Activated T-cell treated with anti-CD3 and anti-CD28 coated beads, Interleukin-2, amount 50 U/mL, for 4 hours (primary cell): ENCODE data around the gene NDUFA3. TPM values are rescaled to one million over a fixed set of nuclear protein-coding genes. Genes with fewer than 3 reads are reported as not detected.

Experiments used
- ATAC-seq, 2 donors: fragments of 200-7000 bp; cut with Tn5 transposase; one replicate each; pipeline ENCODE4 v1.10.0; 2021
- DNase-seq: peaks from one replicate; pipeline ENCODE4 v3.0.0-alpha.2; 2020
- H3K27me3 Mint-ChIP-seq: one replicate; pipeline ENCODE4 v1.8.0; 2021; ENCODE audit warnings: low read depth, mixed read lengths
- H3K36me3 Mint-ChIP-seq: one replicate; pipeline ENCODE4 v1.8.0; 2022; ENCODE audit warnings: mixed read lengths; ENCODE audit not compliant: insufficient read depth
- H3K4me1 Mint-ChIP-seq: one replicate; pipeline ENCODE4 v1.8.0; 2021; ENCODE audit warnings: low read depth, mixed read lengths
- H3K4me3 Mint-ChIP-seq: one replicate; pipeline ENCODE4 v1.8.0; 2021; ENCODE audit warnings: mild to moderate bottlenecking, moderate library complexity, mixed read lengths
- H3K9me3 Mint-ChIP-seq: one replicate; pipeline ENCODE4 v1.8.0; 2021; ENCODE audit warnings: mixed read lengths
- total RNA-seq, 3 donors: library from RNA; stranded (reverse); gene quantifications; one replicate each; pipeline ENCODE4 v1.2.1, GENCODE V29; 2021

The NDUFA3 gene
- total RNA-seq, 3 donors from 2014 or later = 118 to 170 (median 140) TPM

DNA sequence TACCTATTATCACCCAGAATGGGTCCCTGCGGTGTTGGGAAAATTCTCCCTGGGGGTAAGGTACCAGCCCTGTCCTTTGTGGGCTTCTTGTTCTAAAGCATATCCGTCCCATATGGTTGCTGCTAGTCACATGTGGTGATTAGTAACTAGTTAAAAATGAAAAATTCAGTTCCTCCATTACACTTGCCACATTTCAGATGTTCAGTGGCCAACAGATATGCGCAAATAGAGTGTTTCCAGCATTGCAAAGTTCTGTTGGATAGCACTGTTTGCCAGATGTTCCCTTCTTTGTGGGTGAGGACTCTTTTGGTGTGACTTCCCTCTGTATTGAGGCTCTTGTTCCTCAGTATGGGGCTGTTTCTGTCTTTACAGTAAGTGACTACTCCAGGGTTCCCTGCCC is 38.7 kb downstream of the NDUFA3 start:
- H3K4me1 Mint-ChIP-seq = peaks cover 37% of the 10 kb centered on the region
- ATAC-seq (no peak), DNase-seq (no peak)
- H3K36me3 Mint-ChIP-seq = peaks cover 31% of the 10 kb centered on the region
- H3K9me3 Mint-ChIP-seq = no peaks in the 10 kb centered on the region
- no peaks in the 10 kb centered on the region for H3K27me3 Mint-ChIP-seq
- no peak overlapping the region for H3K4me3 Mint-ChIP-seq

GRCh38 chr19:54142166-54142780 is 39.6 kb downstream of the NDUFA3 start:
- Mint-ChIP-seq H3K36me3 (peaks cover 39% of the 10 kb centered on the region), H3K4me3 (no peak overlapping the region), H3K9me3 (no peaks in the 10 kb centered on the region), H3K4me1 (peaks cover 31% of the 10 kb centered on the region), H3K27me3 (no peaks in the 10 kb centered on the region)
- DNase-seq = no peak
- ATAC-seq = no peak

GRCh38 chr19:54145541-54146158 is 43.0 kb downstream of the NDUFA3 start:
- Mint-ChIP-seq H3K4me3 (no peak overlapping the region), H3K4me1 (peaks cover 11% of the 10 kb centered on the region), H3K9me3 (no peaks in the 10 kb centered on the region), H3K27me3 (no peaks in the 10 kb centered on the region), H3K36me3 (peaks cover 51% of the 10 kb centered on the region)
- ATAC-seq (no peak), DNase-seq (no peak)

GRCh38 chr19:54147676-54148075 is 45.0 kb downstream of the NDUFA3 start:
- no peaks in the 10 kb centered on the region for H3K4me1 Mint-ChIP-seq
- DNase-seq (no peak), ATAC-seq (no peak)
- H3K27me3 Mint-ChIP-seq = no peaks in the 10 kb centered on the region
- no peak overlapping the region for H3K4me3 Mint-ChIP-seq
- no peaks in the 10 kb centered on the region for H3K9me3 Mint-ChIP-seq
- H3K36me3 Mint-ChIP-seq = peaks cover 50% of the 10 kb centered on the region

DNA sequence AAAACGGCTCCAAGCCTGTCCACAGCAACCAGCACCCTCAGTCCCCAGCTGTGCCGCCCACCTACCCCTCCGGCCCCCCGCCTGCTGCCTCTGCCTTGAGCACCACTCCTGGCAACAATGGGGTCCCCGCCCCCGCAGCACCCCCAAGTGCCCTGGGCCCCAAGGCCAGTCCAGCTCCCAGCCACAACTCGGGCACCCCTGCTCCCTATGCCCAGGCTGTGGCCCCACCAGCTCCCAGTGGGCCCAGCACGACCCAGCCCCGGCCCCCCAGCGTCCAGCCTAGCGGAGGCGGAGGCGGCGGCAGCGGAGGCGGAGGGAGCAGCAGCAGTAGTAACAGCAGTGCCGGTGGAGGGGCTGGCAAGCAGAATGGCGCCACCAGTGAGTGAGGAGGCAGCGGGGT is 45.5 kb downstream of the NDUFA3 start:
- no peaks in the 10 kb centered on the region for H3K4me1 Mint-ChIP-seq
- H3K36me3 Mint-ChIP-seq = peaks cover 47% of the 10 kb centered on the region
- H3K27me3 Mint-ChIP-seq = no peaks in the 10 kb centered on the region
- DNase-seq = no peak
- no peaks in the 10 kb centered on the region for H3K9me3 Mint-ChIP-seq
- no peak for ATAC-seq
- H3K4me3 Mint-ChIP-seq = no peak overlapping the region

DNA sequence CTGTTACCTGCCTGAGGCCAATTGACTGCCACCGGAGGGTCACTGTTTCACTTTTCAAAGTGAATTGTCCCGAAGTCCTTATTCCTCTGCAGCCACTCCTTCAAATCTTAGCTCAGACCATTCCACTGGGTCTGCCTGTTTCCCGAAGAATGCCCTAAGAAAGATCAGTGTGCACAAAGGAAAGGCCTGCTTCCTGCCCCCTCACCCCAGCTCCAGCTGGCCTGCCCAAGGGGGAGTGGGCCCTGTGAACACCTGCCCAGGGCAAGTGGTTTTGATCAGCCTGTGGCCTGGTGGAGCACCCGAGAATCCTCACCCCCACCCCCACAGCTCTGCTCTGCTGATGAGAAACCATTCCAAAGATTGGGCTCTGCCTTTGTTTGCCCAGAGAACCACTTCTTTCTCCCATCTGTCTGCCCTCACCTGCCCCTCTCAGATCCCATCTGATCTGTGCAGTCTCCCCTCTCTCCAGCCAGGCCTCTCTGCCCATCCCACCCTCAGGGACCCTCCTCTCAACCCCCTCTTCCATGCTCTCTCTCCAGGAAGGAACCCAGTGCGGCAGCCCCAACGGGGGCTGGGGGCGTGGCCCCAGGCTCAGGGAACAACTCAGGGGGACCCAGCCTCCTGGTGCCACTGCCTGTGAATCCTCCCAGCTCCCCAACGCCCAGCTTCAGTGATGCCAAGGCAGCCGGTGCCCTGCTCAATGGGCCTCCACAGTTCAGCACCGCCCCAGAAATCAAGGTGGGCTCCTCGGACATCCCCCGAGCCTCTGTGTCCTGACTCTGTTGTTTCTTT is 46.6 kb downstream of the NDUFA3 start:
- Mint-ChIP-seq H3K36me3 (peaks cover 40% of the 10 kb centered on the region), H3K4me1 (peaks cover 10% of the 10 kb centered on the region), H3K4me3 (no peak overlapping the region), H3K9me3 (no peaks in the 10 kb centered on the region), H3K27me3 (no peaks in the 10 kb centered on the region)
- no peak for ATAC-seq
- no peak for DNase-seq

DNA sequence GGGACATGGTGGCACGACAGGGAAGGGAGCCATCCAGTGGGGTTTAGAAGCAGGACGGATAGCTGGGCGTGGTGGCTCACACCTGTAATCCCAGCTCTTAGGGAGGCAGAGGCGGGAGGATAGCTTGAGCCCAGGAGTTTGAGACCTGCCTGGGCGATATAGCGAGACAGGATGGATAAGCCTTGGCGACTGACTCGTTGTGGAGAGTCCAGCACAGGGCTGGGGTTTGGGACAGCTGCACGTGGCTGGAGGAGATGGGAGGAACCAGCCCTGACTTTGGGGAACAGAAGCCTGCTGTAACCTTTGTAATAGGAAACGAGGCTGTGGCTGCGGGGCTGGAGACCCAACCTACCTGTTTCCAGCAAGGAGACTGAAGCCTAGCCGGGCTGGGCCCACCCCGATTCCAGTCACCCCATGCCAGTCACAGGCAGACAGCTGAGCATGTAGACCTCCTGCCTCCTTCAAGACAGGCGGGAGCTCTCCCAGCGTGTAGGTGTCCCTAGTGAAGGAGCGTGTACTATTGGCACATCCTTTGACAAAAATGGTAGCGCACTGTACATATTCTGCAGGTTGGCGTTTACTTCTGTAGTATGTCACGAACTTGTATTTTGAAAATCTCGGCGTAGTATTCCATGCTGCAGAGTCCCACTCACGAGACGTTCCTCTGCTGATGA is 48.8 kb downstream of the NDUFA3 start:
- DNase-seq (no peak), ATAC-seq (no peak)
- Mint-ChIP-seq H3K9me3 (no peaks in the 10 kb centered on the region), H3K27me3 (no peaks in the 10 kb centered on the region), H3K36me3 (peaks cover 41% of the 10 kb centered on the region), H3K4me1 (peaks cover 24% of the 10 kb centered on the region), H3K4me3 (no peak overlapping the region)

GRCh38 chr19:54152267-54152666 is 49.6 kb downstream of the NDUFA3 start:
- Mint-ChIP-seq H3K9me3 (no peaks in the 10 kb centered on the region), H3K4me3 (no peak overlapping the region), H3K4me1 (peaks cover 28% of the 10 kb centered on the region), H3K27me3 (no peaks in the 10 kb centered on the region), H3K36me3 (peaks cover 39% of the 10 kb centered on the region)
- no peak for DNase-seq
- no peak for ATAC-seq

- ATAC-seq = no peak
- DNase-seq = no peak
- H3K27me3 Mint-ChIP-seq = no peaks in the 10 kb centered on the region
- peaks cover 29% of the 10 kb centered on the region for H3K4me1 Mint-ChIP-seq
- H3K9me3 Mint-ChIP-seq = no peaks in the 10 kb centered on the region
- H3K4me3 Mint-ChIP-seq = no peak overlapping the region
- peaks cover 37% of the 10 kb centered on the region for H3K36me3 Mint-ChIP-seq
These were observed 50.3 kb downstream of the NDUFA3 start for GRCh38 chr19:54152878-54153524.

DNA sequence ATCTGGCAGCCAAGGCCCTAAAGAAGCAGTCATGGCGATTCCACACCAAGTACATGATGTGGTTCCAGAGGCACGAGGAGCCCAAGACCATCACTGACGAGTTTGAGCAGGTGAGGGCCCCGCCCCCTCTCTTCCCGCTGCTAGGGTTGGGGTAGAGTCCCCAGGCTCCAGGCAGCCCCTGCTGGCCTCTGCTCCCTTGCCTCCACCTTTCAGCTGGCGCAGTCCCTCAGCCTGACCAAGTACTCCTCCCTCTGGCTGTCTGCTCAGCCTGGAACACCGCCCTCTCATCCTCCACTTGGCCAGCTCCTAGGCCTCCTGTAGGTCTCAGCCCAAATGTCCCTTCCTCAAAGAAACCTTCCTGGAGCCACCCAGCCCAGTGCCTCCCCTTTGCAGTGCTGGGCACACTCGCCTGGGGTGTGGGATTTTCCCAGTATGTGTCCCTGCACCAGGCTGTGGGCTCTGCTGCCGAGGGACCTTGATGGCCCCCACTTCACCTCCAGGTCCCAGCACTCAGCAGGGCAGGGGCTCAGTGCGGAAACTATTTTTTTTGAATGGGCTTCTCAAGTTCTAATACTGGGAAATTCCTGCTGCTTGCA is 51.2 kb downstream of the NDUFA3 start:
- no peak overlapping the region for H3K4me3 Mint-ChIP-seq
- no peaks in the 10 kb centered on the region for H3K9me3 Mint-ChIP-seq
- H3K27me3 Mint-ChIP-seq = no peaks in the 10 kb centered on the region

DNA sequence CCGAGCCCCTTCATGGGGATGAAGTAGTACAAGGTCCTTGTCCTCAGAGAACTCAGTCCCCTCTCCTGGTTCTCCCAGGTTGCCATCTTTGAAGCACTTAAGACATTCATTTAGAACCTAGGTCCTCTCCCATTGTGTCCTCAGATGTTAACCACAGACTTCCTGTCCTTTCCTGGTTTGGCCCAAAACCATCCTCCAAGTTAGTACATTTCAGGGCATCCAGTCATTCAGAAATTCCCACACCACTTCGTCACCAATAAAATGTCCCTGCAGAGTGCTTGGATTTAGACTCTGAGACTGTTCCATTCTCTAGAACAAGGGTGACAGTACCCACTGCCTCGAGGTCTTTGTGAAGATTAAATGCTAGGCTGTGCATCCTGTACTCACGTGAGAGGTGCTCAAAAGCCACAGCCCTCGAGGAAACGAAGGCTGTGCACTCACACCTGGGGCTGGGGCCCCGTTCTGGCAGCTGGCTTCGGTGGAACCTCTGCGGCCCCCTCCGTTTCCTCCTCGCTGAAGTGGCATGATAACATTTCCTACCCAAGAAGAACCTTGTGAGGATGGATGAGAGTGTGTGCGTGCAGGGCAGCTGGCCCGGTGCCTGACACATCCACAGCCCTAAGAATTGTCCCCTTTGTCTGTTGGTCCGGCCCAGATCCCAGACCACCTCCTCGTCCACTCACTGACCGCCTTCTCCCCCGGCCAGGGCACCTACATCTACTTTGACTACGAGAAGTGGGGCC is 52.1 kb downstream of the NDUFA3 start:
- Mint-ChIP-seq H3K4me1 (peaks cover 43% of the 10 kb centered on the region), H3K36me3 (peaks cover 32% of the 10 kb centered on the region), H3K4me3 (no peak overlapping the region), H3K9me3 (no peaks in the 10 kb centered on the region), H3K27me3 (no peaks in the 10 kb centered on the region)
- ATAC-seq (no peak), DNase-seq (no peak)

More for the DNA sequence above, 51.2 kb downstream of the NDUFA3 start:
- DNase-seq (no peak), ATAC-seq (no peak)
- peaks cover 39% of the 10 kb centered on the region for H3K36me3 Mint-ChIP-seq
- H3K4me1 Mint-ChIP-seq = peaks cover 37% of the 10 kb centered on the region

- H3K36me3 Mint-ChIP-seq = peaks cover 28% of the 10 kb centered on the region
- ATAC-seq (no peak), DNase-seq (no peak)
- H3K4me3 Mint-ChIP-seq = no peak overlapping the region
- H3K27me3 Mint-ChIP-seq = no peaks in the 10 kb centered on the region
- no peaks in the 10 kb centered on the region for H3K9me3 Mint-ChIP-seq
- peaks cover 51% of the 10 kb centered on the region for H3K4me1 Mint-ChIP-seq
These were observed 53.0 kb downstream of the NDUFA3 start for GRCh38 chr19:54155694-54156093.

DNA sequence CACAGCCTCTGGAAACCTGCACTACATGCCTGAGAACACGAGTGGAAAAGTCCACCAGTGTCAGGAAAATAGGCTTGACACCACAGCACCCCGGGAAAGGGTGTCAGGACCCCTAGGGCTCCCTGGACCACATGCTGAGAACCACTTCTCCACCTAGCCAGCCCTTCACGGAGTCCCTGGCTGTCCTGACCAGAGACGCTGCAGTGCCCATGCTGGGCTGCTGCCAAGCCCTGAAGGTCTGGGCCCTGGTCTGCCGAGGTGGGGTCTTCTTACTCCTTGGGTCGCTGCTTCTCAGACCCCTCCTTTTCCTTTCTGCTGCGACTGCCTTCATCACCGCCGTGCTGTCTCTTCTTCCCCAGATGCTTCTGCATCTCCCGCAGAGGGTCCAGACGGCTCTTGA is 53.8 kb downstream of the NDUFA3 start:
- no peaks in the 10 kb centered on the region for H3K27me3 Mint-ChIP-seq
- peaks cover 55% of the 10 kb centered on the region for H3K4me1 Mint-ChIP-seq
- H3K9me3 Mint-ChIP-seq = no peaks in the 10 kb centered on the region
- DNase-seq (no peak), ATAC-seq (no peak)
- no peak overlapping the region for H3K4me3 Mint-ChIP-seq
- peaks cover 22% of the 10 kb centered on the region for H3K36me3 Mint-ChIP-seq
